C4-2B (cell line): ENCODE measurements around the gene CLSTN3.
A peak's percentile ranks its signal among the peaks of the same experiment; 100 is the strongest.

Source experiments
- H3K27ac ChIP-seq: fragments of 450-650 bp; 2 replicates; pipeline ENCODE4 v1.5.1; 2017
- CTCF ChIP-seq: fragments of 450-650 bp; conservative IDR thresholded peaks from 2 replicates; pipeline ENCODE4 v1.5.1; 2017; ENCODE audit warnings: mild to moderate bottlenecking
- ZFX ChIP-seq: fragments of 450-650 bp; IDR thresholded peaks from 2 replicates; pipeline ENCODE4 v1.6.1; 2017

CLSTN3 gene

GRCh38 chr12:7144414-7145120 is 14.4 kb downstream of the CLSTN3 start:
- no peak overlapping the region for H3K27ac ChIP-seq
- no peak for TF ChIP-seq ZFX
- peak; percentile 86 for TF ChIP-seq CTCF

- no peak overlapping the region for H3K27ac ChIP-seq
- TF ChIP-seq CTCF = no peak
- TF ChIP-seq ZFX = no peak
Measured at GRCh38 chr12:7145671-7146070, 15.5 kb downstream of the CLSTN3 start.

GRCh38 chr12:7146228-7146627 is 16.1 kb downstream of the CLSTN3 start:
- H3K27ac ChIP-seq = no peak overlapping the region
- TF ChIP-seq ZFX (no peak), CTCF (no peak)

DNA sequence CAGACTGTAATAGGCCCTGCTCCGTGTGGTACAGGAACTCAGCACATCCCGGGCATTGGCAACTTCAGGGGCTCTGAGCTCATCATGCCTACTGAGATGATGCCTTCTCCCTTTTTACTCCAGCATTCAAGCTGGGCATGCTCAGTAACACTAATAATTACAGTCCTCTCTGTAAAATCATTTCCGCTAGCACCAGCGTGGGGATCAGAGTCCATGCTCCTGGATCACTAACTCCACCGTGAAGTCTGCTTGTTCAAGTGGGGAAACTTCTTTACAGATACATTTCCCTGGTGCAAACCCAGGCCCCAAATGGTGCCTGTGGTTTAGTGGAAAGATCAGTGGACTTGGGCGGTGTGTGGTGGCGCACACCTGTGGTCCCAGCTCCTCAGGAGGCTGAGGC is 16.7 kb downstream of the CLSTN3 start:
- H3K27ac ChIP-seq = no peak overlapping the region
- TF ChIP-seq CTCF (no peak), ZFX (no peak)

GRCh38 chr12:7150356-7150755 is 20.2 kb downstream of the CLSTN3 start:
- TF ChIP-seq ZFX = no peak
- TF ChIP-seq CTCF = no peak
- no peak overlapping the region for H3K27ac ChIP-seq

GRCh38 chr12:7150841-7151240 is 20.7 kb downstream of the CLSTN3 start:
- no peak for TF ChIP-seq CTCF
- TF ChIP-seq ZFX = no peak
- no peak overlapping the region for H3K27ac ChIP-seq

DNA sequence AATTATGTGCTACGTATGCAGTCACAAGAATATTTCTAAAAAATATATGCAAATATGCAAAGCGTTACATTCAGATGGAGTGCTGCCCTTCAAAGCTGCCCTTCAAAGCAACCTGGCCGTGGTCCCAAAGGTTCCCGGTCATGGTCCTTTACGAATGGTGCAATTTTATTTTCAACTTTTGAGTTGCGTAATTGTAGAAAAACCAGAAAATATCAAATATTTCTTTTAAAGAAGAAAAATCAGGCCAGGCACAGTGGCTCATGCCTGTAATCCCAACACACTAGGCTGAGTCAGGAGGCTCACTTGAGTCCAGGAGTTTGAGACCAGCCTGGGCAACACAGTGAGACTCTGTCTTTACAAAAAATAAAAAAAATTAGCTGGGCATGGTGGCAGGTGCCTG is 21.4 kb downstream of the CLSTN3 start:
- no peak overlapping the region for H3K27ac ChIP-seq
- TF ChIP-seq CTCF = no peak
- TF ChIP-seq ZFX = no peak
